Activated CD8-positive, alpha-beta T cell treated with anti-CD3 and anti-CD28 coated beads for 36 hours (primary cell): Measurements from ENCODE around the gene RGS12. TPM values are rescaled to one million over a fixed set of nuclear protein-coding genes. Genes with fewer than 3 reads are reported as not detected.

Experiments
- ATAC-seq: fragments of 200-7000 bp; cut with Tn5 transposase; one replicate; pipeline ENCODE4 v1.10.0; 2021; ENCODE audit warnings: mild to moderate bottlenecking, moderate library complexity
- CTCF ChIA-PET: fragments of 350-600 bp; sonication (Branson Sonifier 250); formaldehyde crosslinking; loops from one replicate; lab custom pipeline; 2021; ENCODE audit warnings: antibody characterized with exemption; lab: Charles Lee
- POLR2A ChIA-PET: fragments of 350-600 bp; sonication (Branson Sonifier 250); formaldehyde crosslinking; loops from one replicate; lab custom pipeline; 2021; ENCODE audit warnings: antibody characterized with exemption; lab: Charles Lee
- DNase-seq: peaks from one replicate; pipeline ENCODE4 v3.0.0-alpha.2; 2020
- H3K27ac Mint-ChIP-seq: one replicate; pipeline ENCODE4 v1.8.0; 2021; ENCODE audit warnings: mild to moderate bottlenecking, mixed read lengths
- H3K27me3 Mint-ChIP-seq: one replicate; pipeline ENCODE4 v1.8.0; 2021; ENCODE audit warnings: mixed read lengths
- H3K36me3 Mint-ChIP-seq: one replicate; pipeline ENCODE4 v1.8.0; 2021; ENCODE audit warnings: low read depth, mixed read lengths
- H3K4me1 Mint-ChIP-seq: one replicate; pipeline ENCODE4 v1.8.0; 2021; ENCODE audit warnings: low read depth, mixed read lengths
- H3K4me3 Mint-ChIP-seq: one replicate; pipeline ENCODE4 v1.8.0; 2021; ENCODE audit warnings: mild to moderate bottlenecking, moderate library complexity, mixed read lengths
- H3K9me3 Mint-ChIP-seq: one replicate; pipeline ENCODE4 v1.8.0; 2021; ENCODE audit warnings: mixed read lengths
- CTCF ChIP-seq: fragments of 200-600 bp; IDR thresholded peaks from one replicate; pipeline ENCODE4 v1.8.0; 2022; ENCODE audit warnings: antibody characterized with exemption, mild to moderate bottlenecking
- intact Hi-C: fragments of 100-400 bp; cut with micrococcal nuclease; formaldehyde crosslinking; loops from one replicate; pipeline ENCODE4 v1.10.0; 2022
- total RNA-seq, 2 experiments: library from RNA; stranded (reverse); gene quantifications; one replicate each; pipeline ENCODE4 v1.2.3, GENCODE V29; 2021

The RGS12 gene
- total RNA-seq, 2 experiments from 2014 or later, result 4.6 to 4.7 TPM

GRCh38 chr4:3261411-3262207 is 31.2 kb upstream of the RGS12 start:
- no peaks in the 10 kb centered on the region for H3K4me1 Mint-ChIP-seq
- TF ChIP-seq CTCF, result no peak
- H3K9me3 Mint-ChIP-seq, result no peaks in the 10 kb centered on the region
- no peaks in the 10 kb centered on the region for H3K27me3 Mint-ChIP-seq
- DNase-seq (no peak), ATAC-seq (no peak)
- ChIA-PET POLR2A (interaction anchor here (1.4 kb wide), 1 partner anchor 11 kb away, joined by 3 read pairs; no protein-coding TSS in a partner anchor), CTCF (no interaction called here)
- H3K4me3 Mint-ChIP-seq, result no peak overlapping the region
- H3K36me3 Mint-ChIP-seq, result no peaks in the 10 kb centered on the region
- H3K27ac Mint-ChIP-seq, result no peak overlapping the region
- intact Hi-C loops, result no loop called here

GRCh38 chr4:3262208-3263052 is 30.4 kb upstream of the RGS12 start:
- no peaks in the 10 kb centered on the region for H3K36me3 Mint-ChIP-seq
- ChIA-PET POLR2A (interaction anchor here (1.4 kb wide), 1 partner anchor 10 kb away, joined by 3 read pairs; no protein-coding TSS in a partner anchor), CTCF (no interaction called here)
- no peak for TF ChIP-seq CTCF
- H3K27me3 Mint-ChIP-seq, result no peaks in the 10 kb centered on the region
- intact Hi-C loops, result no loop called here
- no peak overlapping the region for H3K27ac Mint-ChIP-seq
- H3K4me3 Mint-ChIP-seq, result no peak overlapping the region
- no peaks in the 10 kb centered on the region for H3K4me1 Mint-ChIP-seq
- no peak for DNase-seq
- no peak for ATAC-seq
- H3K9me3 Mint-ChIP-seq, result no peaks in the 10 kb centered on the region

- no peaks in the 10 kb centered on the region for H3K27me3 Mint-ChIP-seq
- TF ChIP-seq CTCF, result no peak
- H3K27ac Mint-ChIP-seq, result no peak overlapping the region
- H3K9me3 Mint-ChIP-seq, result no peaks in the 10 kb centered on the region
- DNase-seq (no peak), ATAC-seq (no peak)
- ChIA-PET POLR2A (no interaction called here), CTCF (no interaction called here)
- no peaks in the 10 kb centered on the region for H3K4me1 Mint-ChIP-seq
- H3K4me3 Mint-ChIP-seq, result no peak overlapping the region
- H3K36me3 Mint-ChIP-seq, result no peaks in the 10 kb centered on the region
- intact Hi-C loops, result no loop called here
Observed at GRCh38 chr4:3263053-3263875, 29.6 kb upstream of the RGS12 start.

GRCh38 chr4:3263876-3264193 is 29.0 kb upstream of the RGS12 start:
- no peak for TF ChIP-seq CTCF

More at GRCh38 chr4:3263876-3264193, 29.0 kb upstream of the RGS12 start:
- no peaks in the 10 kb centered on the region for H3K36me3 Mint-ChIP-seq
- intact Hi-C loops, result no loop called here
- H3K4me1 Mint-ChIP-seq, result no peaks in the 10 kb centered on the region
- DNase-seq (no peak), ATAC-seq (no peak)
- ChIA-PET POLR2A (no interaction called here), CTCF (no interaction called here)
- H3K9me3 Mint-ChIP-seq, result no peaks in the 10 kb centered on the region
- no peaks in the 10 kb centered on the region for H3K27me3 Mint-ChIP-seq
- no peak overlapping the region for H3K27ac Mint-ChIP-seq
- no peak overlapping the region for H3K4me3 Mint-ChIP-seq
